GM18520 (cell line): Measurements from ENCODE around the gene APOL2.
"Not testable (repeated sequence)": the region's sequence is repeated elsewhere in the genome, so short reads cannot be mapped to it uniquely, and the experiment has no call there.

ENCODE experiments used
- ATAC-seq: cut with Tn5 transposase; IDR thresholded peaks from one replicate; pipeline ENCODE4 v1.9.1; 2021; ENCODE audit not compliant: unreplicated experiment

The APOL2 gene

DNA sequence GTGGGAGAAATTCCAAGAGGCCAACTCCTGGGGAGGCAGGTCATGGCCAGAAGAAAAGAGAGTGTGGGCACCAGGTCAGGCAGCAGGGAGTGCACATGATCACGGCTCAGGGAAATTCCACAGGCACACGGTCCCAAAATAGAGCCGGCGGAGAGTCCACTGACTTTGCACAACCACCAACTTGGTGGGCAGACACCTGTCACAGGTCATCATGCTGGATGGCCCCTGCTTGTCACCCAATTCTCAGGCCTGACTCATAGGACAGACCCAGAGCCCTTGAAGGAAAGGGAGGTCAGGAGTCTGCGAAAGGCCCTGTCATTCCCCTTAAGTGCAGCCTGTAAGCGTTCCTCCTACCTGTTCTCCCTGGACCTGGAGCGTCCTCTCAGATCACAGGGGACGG lies 15.8 kb downstream of the APOL2 start:
- no peak for ATAC-seq

DNA sequence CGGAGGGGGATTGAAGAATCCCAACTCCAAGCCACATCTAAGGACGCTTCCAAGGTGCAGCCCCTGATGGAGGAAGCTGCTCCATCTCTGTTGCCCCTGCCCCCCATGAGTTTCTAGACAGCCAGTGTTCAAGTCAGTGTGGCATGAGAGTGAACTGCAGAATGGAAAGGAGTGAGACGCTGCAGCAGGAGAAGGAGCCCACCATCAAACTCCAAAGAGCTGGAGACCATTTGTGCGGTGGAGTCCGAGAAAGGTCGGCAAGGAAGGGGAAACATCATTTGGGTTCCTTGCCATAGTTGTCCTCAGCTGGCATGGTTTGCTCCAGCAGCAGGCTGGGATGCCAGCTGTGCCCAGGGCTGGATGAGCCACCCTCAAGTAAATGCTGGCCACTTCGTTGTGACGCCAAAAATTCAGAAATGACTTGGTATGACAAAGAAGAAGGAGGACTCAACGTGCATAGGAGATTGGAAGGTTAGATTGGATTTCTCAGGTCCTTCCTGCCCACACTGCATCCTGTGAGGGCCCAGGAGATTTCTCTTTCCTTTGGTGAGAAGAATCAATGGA lies 16.4 kb downstream of the APOL2 start:
- no peak for ATAC-seq

GRCh38 chr22:36221799-36222751 lies 17.3 kb downstream of the APOL2 start:
- no peak for ATAC-seq

GRCh38 chr22:36220451-36220921 lies 18.8 kb downstream of the APOL2 start:
- no peak for ATAC-seq

GRCh38 chr22:36218648-36219193 lies 20.6 kb downstream of the APOL2 start:
- no peak for ATAC-seq

DNA sequence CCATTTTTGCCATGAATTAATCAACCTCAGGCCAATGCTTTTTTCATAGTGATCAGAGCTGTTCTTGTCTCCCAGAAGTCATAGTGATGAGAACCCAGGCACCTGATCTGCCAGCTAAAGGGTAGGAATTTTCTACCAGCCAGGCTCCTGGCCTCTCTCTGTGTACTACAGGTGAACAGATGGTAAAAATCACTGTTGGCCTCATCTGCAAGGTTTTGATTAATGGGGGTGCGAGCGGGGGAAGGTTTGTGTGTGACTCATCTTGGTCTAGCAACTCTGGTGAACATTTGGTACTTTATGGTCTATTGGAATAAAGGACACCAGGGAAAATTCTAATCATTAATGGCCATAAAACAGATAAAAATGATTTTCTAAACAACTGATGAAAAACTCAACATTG lies 23.3 kb downstream of the APOL2 start:
- no peak for ATAC-seq

DNA sequence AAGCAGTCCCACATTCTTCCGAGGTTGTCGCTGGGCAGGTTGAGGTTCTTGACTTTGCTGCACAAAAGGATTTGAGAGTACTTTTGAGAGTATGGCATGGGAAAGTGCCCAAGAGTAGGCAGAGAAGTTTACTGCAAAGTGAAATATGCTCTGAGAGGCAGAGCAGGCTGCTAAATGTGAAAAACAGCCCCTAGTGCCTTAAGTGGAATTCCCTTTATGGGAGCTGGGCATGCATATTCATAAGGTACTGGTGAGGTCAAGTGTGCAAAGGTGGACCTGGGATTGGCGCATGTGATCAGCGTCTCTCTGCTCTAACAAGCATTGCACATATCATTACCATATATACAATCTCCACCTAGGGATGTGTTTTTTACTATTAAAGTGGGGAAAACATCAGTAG lies 25.7 kb downstream of the APOL2 start:
- no peak for ATAC-seq

- no peak for ATAC-seq
Measured at GRCh38 chr22:36212901-36213300, 26.4 kb downstream of the APOL2 start.

- no peak for ATAC-seq
Measured at GRCh38 chr22:36211237-36211861, 28.0 kb downstream of the APOL2 start.

- no peak for ATAC-seq
Measured at GRCh38 chr22:36210224-36210623, 29.1 kb downstream of the APOL2 start.

DNA sequence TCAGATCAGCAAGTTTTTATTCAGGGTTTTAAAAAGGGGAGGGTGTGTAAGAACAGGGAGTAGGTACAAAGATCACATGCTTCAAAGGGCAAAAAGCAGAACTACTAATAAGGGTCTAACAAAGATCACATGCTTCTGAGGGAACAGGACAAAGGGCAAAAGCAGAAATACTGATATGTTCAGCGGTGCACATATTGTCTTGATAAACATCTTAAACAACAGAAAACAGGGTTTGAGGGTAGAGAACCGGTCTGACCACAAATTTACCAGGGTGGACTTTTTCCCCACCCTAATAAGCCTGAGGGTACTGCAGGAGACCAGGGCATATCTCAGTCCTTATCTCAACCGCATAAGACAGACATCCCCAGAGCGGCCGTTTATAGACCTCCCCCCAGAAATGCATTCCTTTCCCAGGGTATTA lies 29.8 kb downstream of the APOL2 start:
- not testable (repeated sequence) for ATAC-seq

DNA sequence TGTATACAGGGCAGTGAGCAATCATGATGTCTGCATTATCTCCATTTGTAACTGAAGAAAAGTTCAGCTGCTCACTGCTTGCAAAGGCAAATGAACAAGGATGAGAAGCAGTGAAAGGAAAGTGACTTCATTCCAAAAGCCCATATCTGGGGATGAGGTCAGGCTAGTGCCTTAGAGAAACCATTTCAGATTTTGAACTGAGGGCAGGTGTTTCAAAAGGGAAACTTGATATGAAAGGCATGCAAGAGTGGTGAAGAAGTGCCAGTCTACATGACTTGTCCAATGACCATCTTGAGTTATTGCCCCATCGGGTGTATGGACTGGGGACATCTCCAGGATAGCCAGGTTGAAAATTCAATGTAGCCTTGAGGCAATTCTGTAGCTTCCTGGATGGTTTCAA lies 30.4 kb downstream of the APOL2 start:
- no peak for ATAC-seq

DNA sequence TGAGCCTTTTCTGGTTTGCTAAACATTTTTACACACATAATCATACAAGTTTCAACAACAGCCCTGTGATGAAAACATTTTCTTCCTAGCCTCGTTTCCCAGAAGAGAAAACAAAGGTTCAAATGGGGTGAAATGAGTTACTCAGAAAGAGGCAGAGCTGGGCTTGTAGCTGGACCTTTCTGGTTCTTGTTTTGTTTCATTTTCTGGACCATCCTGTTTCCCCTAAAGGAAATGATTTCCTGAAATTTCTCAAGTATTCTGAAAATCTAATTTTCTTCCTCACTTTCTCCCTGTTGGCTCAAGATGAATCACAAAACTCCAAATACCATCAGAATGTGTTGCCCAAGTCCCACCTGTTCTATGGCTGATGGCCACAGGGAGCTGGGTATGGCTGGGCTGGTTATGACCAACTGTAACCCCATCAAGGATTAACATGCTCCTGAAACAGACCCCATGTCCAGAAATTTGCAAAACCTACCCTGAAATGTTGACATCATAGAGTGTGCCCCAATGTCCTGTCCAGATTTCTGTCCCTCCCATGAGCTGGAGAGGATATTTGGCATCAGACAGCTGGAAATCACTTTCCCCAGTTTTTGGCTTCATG lies 31.1 kb downstream of the APOL2 start:
- no peak for ATAC-seq

- ATAC-seq, result no peak
Measured at GRCh38 chr22:36206255-36206654, 33.1 kb downstream of the APOL2 start.

- ATAC-seq, result not testable (repeated sequence)
Measured at GRCh38 chr22:36205573-36205972, 33.8 kb downstream of the APOL2 start.

- no peak for ATAC-seq
Measured at GRCh38 chr22:36204632-36205015, 34.7 kb downstream of the APOL2 start.

GRCh38 chr22:36204001-36204631 lies 35.2 kb downstream of the APOL2 start:
- ATAC-seq, result no peak

GRCh38 chr22:36203441-36203840 lies 35.9 kb downstream of the APOL2 start:
- not testable (repeated sequence) for ATAC-seq

GRCh38 chr22:36202906-36203305 lies 36.4 kb downstream of the APOL2 start:
- ATAC-seq, result not testable (repeated sequence)

DNA sequence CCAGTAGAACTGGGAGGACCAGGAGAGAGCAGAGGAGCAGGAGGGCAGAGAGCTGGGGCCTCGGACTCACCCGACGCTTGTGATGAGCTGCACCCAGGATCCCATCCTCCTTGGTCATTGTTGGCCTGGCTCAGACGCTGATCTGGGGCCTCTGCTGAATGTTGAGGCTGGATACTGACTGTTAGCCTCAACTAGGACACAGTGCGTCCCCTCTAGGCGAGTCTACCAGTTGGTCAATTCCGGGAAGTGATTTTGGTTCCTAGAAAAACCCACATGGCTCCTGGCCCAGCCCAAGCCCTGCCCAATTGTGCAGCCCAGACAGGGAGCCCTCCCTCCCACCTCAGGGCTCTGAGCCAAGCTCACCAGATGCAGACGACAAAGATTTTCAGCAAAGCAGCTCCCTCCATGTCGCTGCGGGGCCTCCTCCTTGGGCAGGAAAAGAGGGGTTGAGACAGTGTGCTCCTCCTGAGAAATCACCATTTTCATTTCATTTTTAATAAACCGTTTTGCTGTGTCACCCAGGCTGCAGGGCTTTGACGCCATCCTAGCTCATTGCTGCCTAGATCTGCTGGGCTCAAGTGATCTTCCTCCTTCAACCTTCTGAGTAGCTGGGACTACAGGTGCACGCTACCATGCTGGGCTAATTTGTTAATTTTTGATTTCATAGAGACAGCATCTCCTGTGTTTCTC lies 37.6 kb downstream of the APOL2 start, which contains the start of gene APOL4:
TSS of gene APOL4 (minus strand) at position 180 of the 690 bp plus-strand sequence. CDS start at position 105, 75 bp downstream.
- no peak for ATAC-seq
